Neural cell (in vitro differentiated cells): ENCODE measurements around the gene HIVEP3. TPM values are rescaled to one million over a fixed set of nuclear protein-coding genes. Genes with fewer than 3 reads are reported as not detected.

Experiments used
- H2AFZ ChIP-seq: fragments of 200-600, 300-800 bp; sonication (generic), shearing (Covaris generic); 2 replicates; pipeline ENCODE4 v1.6.0; 2014; ENCODE audit warnings: low read depth, mild to moderate bottlenecking, antibody characterized with exemption, low read length, moderate library complexity
- H3F3A ChIP-seq: fragments of 200-600 bp; shearing (Covaris generic); 2 replicates; pipeline ENCODE4 v1.6.1; 2016; ENCODE audit warnings: mild to moderate bottlenecking, moderate library complexity, mixed read lengths, antibody characterized with exemption, low read length; ENCODE audit not compliant: insufficient read depth, poor library complexity, severe bottlenecking
- H3K27ac ChIP-seq: fragments of 200-600, 300-800 bp; sonication (generic), shearing (Covaris generic); 2 replicates; pipeline ENCODE4 v1.5.1; 2014; ENCODE audit warnings: mild to moderate bottlenecking, low read length, moderate library complexity
- H3K27me3 ChIP-seq: fragments of 300-800, 200-600 bp; sonication (generic), shearing (Covaris generic); 2 replicates; pipeline ENCODE4 v1.6.0; 2014; ENCODE audit warnings: mild to moderate bottlenecking, low read depth, low read length, moderate library complexity; ENCODE audit not compliant: insufficient read depth
- H3K36me3 ChIP-seq: fragments of 300-800, 200-600 bp; sonication (generic), shearing (Covaris generic); 2 replicates; pipeline ENCODE4 v1.5.1; 2014; ENCODE audit warnings: mild to moderate bottlenecking, antibody characterized with exemption, low read length, moderate library complexity; ENCODE audit not compliant: insufficient read depth
- H3K4me2 ChIP-seq: fragments of 300-800, 200-600 bp; sonication (generic), shearing (Covaris generic); 2 replicates; pipeline ENCODE4 v1.6.0; 2014; ENCODE audit warnings: mild to moderate bottlenecking, low read length
- H3K4me3 ChIP-seq: fragments of 300-800, 200-600 bp; sonication (generic), shearing (Covaris generic); 2 replicates; pipeline ENCODE4 v1.5.1; 2014; ENCODE audit warnings: mild to moderate bottlenecking, low read length, moderate library complexity
- H3K79me2 ChIP-seq: fragments of 200-600 bp; shearing (Covaris generic); replicated peaks from 2 replicates; pipeline ENCODE4 v1.6.0; 2014; ENCODE audit warnings: mild to moderate bottlenecking, low read length, moderate library complexity; ENCODE audit not compliant: insufficient read depth
- H3K9ac ChIP-seq: fragments of 300-800, 200-600 bp; sonication (generic), shearing (Covaris generic); 2 replicates; pipeline ENCODE4 v1.6.1; 2016; ENCODE audit warnings: mild to moderate bottlenecking, low read length, mixed read lengths
- H3K9me2 ChIP-seq: fragments of 200-600 bp; shearing (Covaris generic); 2 replicates; pipeline ENCODE4 v1.6.1; 2016; ENCODE audit warnings: mild to moderate bottlenecking, low read length, mixed read lengths; ENCODE audit not compliant: insufficient read depth
- H3K9me3 ChIP-seq: fragments of 200-600, 300-800 bp; sonication (generic), shearing (Covaris generic); 2 replicates; pipeline ENCODE4 v1.6.1; 2016; ENCODE audit warnings: mild to moderate bottlenecking, mixed run types, low read length, moderate library complexity, mixed read lengths
- H4K20me1 ChIP-seq: fragments of 200-600 bp; shearing (Covaris generic); 2 replicates; pipeline ENCODE4 v1.6.1; 2016; ENCODE audit warnings: mild to moderate bottlenecking, mixed run types; ENCODE audit not compliant: insufficient read depth
- EP300 ChIP-seq: fragments of 450-650 bp; conservative IDR thresholded peaks from 2 replicates; pipeline ENCODE4 v1.6.1; 2014; ENCODE audit warnings: antibody characterized with exemption, mild to moderate bottlenecking, moderate library complexity; ENCODE audit not compliant: poor library complexity, severe bottlenecking
- EZH2 ChIP-seq: fragments of 200-600, 300-800 bp; shearing (Covaris generic), sonication (generic); IDR thresholded peaks from 2 replicates; pipeline ENCODE4 v1.6.1; 2014; ENCODE audit warnings: antibody characterized with exemption, low read length, borderline replicate concordance, mild to moderate bottlenecking; ENCODE audit not compliant: insufficient read depth, poor library complexity, severe bottlenecking
- MXI1 ChIP-seq: fragments of 450-650 bp; conservative IDR thresholded peaks from 2 replicates; pipeline ENCODE4 v1.6.1; 2014; ENCODE audit warnings: antibody characterized with exemption, mild to moderate bottlenecking; ENCODE audit not compliant: poor library complexity, severe bottlenecking
- RAD21 ChIP-seq: fragments of 450-650 bp; conservative IDR thresholded peaks from 2 replicates; pipeline ENCODE4 v1.6.1; 2014; ENCODE audit warnings: antibody characterized with exemption, mild to moderate bottlenecking, moderate library complexity
- SMC3 ChIP-seq: fragments of 450-650 bp; conservative IDR thresholded peaks from 2 replicates; pipeline ENCODE4 v1.6.1; 2014; ENCODE audit warnings: antibody characterized with exemption, mild to moderate bottlenecking, moderate library complexity; ENCODE audit not compliant: poor library complexity
- TAF1 ChIP-seq: IDR thresholded peaks from 2 replicates; pipeline ENCODE4 v1.6.1; 2012; ENCODE audit warnings: low read depth
- polyA plus RNA-seq: library from polyadenylated mRNA; depleted of rRNA; stranded (reverse); fragments of >200 nt; gene quantifications from 2 replicates; pipeline ENCODE4 v1.2.3, GENCODE V29; 2014
- TF ChIP-seq, protein P1 (sequence below): fragments of 450-650 bp; IDR thresholded peaks from 2 replicates; pipeline ENCODE4 v1.5.1; 2014; ENCODE audit warnings: antibody characterized with exemption, mild to moderate bottlenecking, moderate library complexity; ENCODE audit not compliant: poor library complexity, severe bottlenecking
- TF ChIP-seq, protein P2 (sequence below): IDR thresholded peaks from 2 replicates; pipeline ENCODE4 v1.6.1; 2012; ENCODE audit warnings: borderline replicate concordance

Gene HIVEP3
- polyA plus RNA-seq, 1 donor from 2014 or later, result 2.6 TPM

GRCh38 chr1:41662765-41663437 is 255.8 kb downstream of the HIVEP3 start:
- Histone ChIP-seq H3K36me3 (no peaks in the 10 kb centered on the region), H3K9ac (peak overlapping the region; percentile 36), H4K20me1 (no peaks in the 10 kb centered on the region), H3K27me3 (peaks cover 22% of the 10 kb centered on the region), H3K27ac (no peak overlapping the region), H3K4me2 (no peak overlapping the region), H3K9me2 (no peaks in the 10 kb centered on the region), H3K4me3 (peak overlapping the region; percentile 59), H2AFZ (no peak overlapping the region), H3K9me3 (no peaks in the 10 kb centered on the region), H3F3A (no peaks in the 10 kb centered on the region), H3K79me2 (no peaks in the 10 kb centered on the region)
- TF ChIP-seq TAF1 (no peak), MXI1 (no peak), EP300 (no peak), SMC3 (no peak), RAD21 (no peak), EZH2 (no peak)
- TF ChIP-seq, protein P1, sequence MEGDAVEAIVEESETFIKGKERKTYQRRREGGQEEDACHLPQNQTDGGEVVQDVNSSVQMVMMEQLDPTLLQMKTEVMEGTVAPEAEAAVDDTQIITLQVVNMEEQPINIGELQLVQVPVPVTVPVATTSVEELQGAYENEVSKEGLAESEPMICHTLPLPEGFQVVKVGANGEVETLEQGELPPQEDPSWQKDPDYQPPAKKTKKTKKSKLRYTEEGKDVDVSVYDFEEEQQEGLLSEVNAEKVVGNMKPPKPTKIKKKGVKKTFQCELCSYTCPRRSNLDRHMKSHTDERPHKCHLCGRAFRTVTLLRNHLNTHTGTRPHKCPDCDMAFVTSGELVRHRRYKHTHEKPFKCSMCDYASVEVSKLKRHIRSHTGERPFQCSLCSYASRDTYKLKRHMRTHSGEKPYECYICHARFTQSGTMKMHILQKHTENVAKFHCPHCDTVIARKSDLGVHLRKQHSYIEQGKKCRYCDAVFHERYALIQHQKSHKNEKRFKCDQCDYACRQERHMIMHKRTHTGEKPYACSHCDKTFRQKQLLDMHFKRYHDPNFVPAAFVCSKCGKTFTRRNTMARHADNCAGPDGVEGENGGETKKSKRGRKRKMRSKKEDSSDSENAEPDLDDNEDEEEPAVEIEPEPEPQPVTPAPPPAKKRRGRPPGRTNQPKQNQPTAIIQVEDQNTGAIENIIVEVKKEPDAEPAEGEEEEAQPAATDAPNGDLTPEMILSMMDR, result no peak
- TF ChIP-seq, protein P2, sequence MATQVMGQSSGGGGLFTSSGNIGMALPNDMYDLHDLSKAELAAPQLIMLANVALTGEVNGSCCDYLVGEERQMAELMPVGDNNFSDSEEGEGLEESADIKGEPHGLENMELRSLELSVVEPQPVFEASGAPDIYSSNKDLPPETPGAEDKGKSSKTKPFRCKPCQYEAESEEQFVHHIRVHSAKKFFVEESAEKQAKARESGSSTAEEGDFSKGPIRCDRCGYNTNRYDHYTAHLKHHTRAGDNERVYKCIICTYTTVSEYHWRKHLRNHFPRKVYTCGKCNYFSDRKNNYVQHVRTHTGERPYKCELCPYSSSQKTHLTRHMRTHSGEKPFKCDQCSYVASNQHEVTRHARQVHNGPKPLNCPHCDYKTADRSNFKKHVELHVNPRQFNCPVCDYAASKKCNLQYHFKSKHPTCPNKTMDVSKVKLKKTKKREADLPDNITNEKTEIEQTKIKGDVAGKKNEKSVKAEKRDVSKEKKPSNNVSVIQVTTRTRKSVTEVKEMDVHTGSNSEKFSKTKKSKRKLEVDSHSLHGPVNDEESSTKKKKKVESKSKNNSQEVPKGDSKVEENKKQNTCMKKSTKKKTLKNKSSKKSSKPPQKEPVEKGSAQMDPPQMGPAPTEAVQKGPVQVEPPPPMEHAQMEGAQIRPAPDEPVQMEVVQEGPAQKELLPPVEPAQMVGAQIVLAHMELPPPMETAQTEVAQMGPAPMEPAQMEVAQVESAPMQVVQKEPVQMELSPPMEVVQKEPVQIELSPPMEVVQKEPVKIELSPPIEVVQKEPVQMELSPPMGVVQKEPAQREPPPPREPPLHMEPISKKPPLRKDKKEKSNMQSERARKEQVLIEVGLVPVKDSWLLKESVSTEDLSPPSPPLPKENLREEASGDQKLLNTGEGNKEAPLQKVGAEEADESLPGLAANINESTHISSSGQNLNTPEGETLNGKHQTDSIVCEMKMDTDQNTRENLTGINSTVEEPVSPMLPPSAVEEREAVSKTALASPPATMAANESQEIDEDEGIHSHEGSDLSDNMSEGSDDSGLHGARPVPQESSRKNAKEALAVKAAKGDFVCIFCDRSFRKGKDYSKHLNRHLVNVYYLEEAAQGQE, result no peak

GRCh38 chr1:41662061-41662764 is 256.5 kb downstream of the HIVEP3 start:
- peaks cover 22% of the 10 kb centered on the region for H3K27me3 ChIP-seq
- TF ChIP-seq SMC3 (no peak), EP300 (no peak)
- H2AFZ ChIP-seq, result no peak overlapping the region
- H3K9me2 ChIP-seq, result no peaks in the 10 kb centered on the region
- H3K9me3 ChIP-seq, result no peaks in the 10 kb centered on the region
- H3F3A ChIP-seq, result no peaks in the 10 kb centered on the region
- no peaks in the 10 kb centered on the region for H3K36me3 ChIP-seq
- H3K79me2 ChIP-seq, result no peaks in the 10 kb centered on the region
- H3K4me3 ChIP-seq, result peak overlapping the region; percentile 69
- H3K27ac ChIP-seq, result no peak overlapping the region
- H3K4me2 ChIP-seq, result no peak overlapping the region
- H3K9ac ChIP-seq, result peak overlapping the region; percentile 56
- no peaks in the 10 kb centered on the region for H4K20me1 ChIP-seq
